Suprapubic skin (tissue), 4 donors: ENCODE measurements around the gene TAL2. TPM values are rescaled to one million over a fixed set of nuclear protein-coding genes. Genes with fewer than 3 reads are reported as not detected.

Experiments used
- DNase-seq, 2 donors: peaks; one replicate each; pipeline ENCODE4 v3.0.0-alpha.2; 2019; ENCODE audit warnings: low spot score in 2 of 2
- H3K27ac ChIP-seq: fragments of 200-600 bp; sonication (generic); one replicate; pipeline ENCODE4 v1.5.1; 2019
- H3K27me3 ChIP-seq: fragments of 200-600 bp; sonication (generic); one replicate; pipeline ENCODE4 v1.5.1; 2019
- H3K36me3 ChIP-seq: fragments of 200-600 bp; sonication (generic); one replicate; pipeline ENCODE4 v1.5.1; 2019
- H3K4me1 ChIP-seq: fragments of 200-600 bp; sonication (generic); one replicate; pipeline ENCODE4 v1.5.1; 2019
- H3K4me3 ChIP-seq: fragments of 200-600 bp; sonication (generic); one replicate; pipeline ENCODE4 v1.5.1; 2019; ENCODE audit warnings: mild to moderate bottlenecking
- H3K9me3 ChIP-seq: fragments of 200-600 bp; sonication (generic); one replicate; pipeline ENCODE4 v1.5.1; 2019
- CTCF ChIP-seq, 2 donors: fragments of 200-600 bp in 1 of 2; fragments of 450-650 bp in 1 of 2; sonication (generic) in 1 of 2; IDR thresholded peaks; one replicate each; pipeline ENCODE4 v1.5.1; 2016 to 2019; ENCODE audit warnings: antibody characterized with exemption in 2 of 2, mild to moderate bottlenecking in 1 of 2, moderate library complexity in 1 of 2
- EP300 ChIP-seq: sonication (generic); formaldehyde crosslinking; IDR thresholded peaks from one replicate; pipeline ENCODE4 v1.6.1; 2017; ENCODE audit warnings: antibody characterized with exemption
- POLR2A ChIP-seq, 2 donors: fragments of 450-650 bp; IDR thresholded peaks; one replicate each; pipeline ENCODE4 v1.6.1; 2017; ENCODE audit warnings: antibody characterized with exemption in 2 of 2, mild to moderate bottlenecking in 2 of 2, moderate library complexity in 2 of 2
- POLR2AphosphoS5 ChIP-seq, 3 donors: sonication (generic); formaldehyde crosslinking; IDR thresholded peaks; one replicate each; pipeline ENCODE4 v1.6.1; 2017; ENCODE audit warnings: antibody characterized with exemption in 3 of 3
- WGBS: methylation state at CpG from one replicate; pipeline ENCODE4 v1.1.5; 2018; 5-methylcytosine and 5-hydroxymethylcytosine counted together
- total RNA-seq, 4 donors: library from RNA; depleted of rRNA; stranded (reverse); fragments of >200 nt; gene quantifications; one replicate each; pipeline ENCODE4 v1.1.0, GENCODE V29; 2016

The TAL2 gene
- total RNA-seq, 4 donors from 2014 or later, result not detected

DNA sequence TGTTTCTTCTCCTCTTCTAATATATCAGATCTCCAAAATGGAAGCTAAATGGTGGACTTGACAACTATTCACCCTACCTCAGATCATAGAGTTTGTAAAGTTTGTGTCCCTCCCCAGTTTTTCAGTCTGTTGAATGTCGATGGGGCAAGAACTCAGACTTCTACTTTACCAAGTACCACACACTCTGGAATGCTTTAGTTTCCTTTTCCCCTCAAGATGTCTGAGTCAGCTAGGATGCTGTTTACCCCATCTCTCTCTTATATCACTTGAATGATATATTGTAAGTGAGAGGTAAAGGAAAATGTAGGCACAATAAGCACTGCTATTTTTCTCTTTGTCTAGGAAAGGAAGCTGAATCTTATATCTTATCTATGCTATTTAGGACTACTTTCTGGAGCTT is 25.9 kb upstream of the TAL2 start:
- TF ChIP-seq EP300 (no peak), CTCF (IDR thresholded peaks at IDR 0.05) (no peak), POLR2AphosphoS5 (IDR thresholded peaks at IDR 0.05) (no peak), POLR2A (IDR thresholded peaks at IDR 0.05) (no peak)
- H3K4me1 ChIP-seq, result no peaks in the 10 kb centered on the region
- no peaks in the 10 kb centered on the region for H3K9me3 ChIP-seq
- no peaks in the 10 kb centered on the region for H3K27me3 ChIP-seq
- WGBS, result 94% methylated on average over 1 of the region's 1 CpG
- H3K36me3 ChIP-seq, result peaks cover 32% of the 10 kb centered on the region
- H3K4me3 ChIP-seq, result no peak overlapping the region
- no peak for DNase-seq
- H3K27ac ChIP-seq, result no peak overlapping the region

GRCh38 chr9:105637787-105638395 is 24.4 kb upstream of the TAL2 start:
- no peak for DNase-seq
- 95% methylated on average over 4 of the region's 4 CpGs for WGBS
- Histone ChIP-seq H3K27ac (no peak overlapping the region), H3K27me3 (no peaks in the 10 kb centered on the region), H3K36me3 (peaks cover 32% of the 10 kb centered on the region), H3K9me3 (no peaks in the 10 kb centered on the region), H3K4me1 (no peaks in the 10 kb centered on the region), H3K4me3 (no peak overlapping the region)
- TF ChIP-seq POLR2AphosphoS5 (IDR thresholded peaks at IDR 0.05) (no peak), CTCF (IDR thresholded peaks at IDR 0.05) (peak in 1 of 2 donors; percentile 9)

DNA sequence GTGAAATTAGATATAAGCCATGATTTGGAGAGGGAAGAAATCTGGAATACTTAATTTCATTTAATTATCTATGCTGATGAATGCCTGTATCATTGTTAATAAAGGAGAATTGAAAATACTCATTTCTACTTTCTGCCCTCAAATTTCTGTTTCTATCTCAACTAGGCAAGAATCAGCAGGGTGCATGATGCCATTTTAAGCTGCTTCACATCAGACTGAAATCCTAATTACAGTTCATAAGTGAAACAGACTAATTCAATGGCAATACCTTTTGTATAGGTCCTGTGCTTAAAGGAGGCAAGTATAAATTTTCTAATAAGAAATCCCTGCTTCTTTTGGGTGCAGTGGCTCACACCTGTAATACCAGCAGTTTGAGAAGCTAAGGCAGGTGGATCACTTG is 22.3 kb upstream of the TAL2 start:
- Histone ChIP-seq H3K9me3 (no peaks in the 10 kb centered on the region), H3K27ac (no peak overlapping the region), H3K36me3 (peaks cover 26% of the 10 kb centered on the region), H3K4me3 (no peak overlapping the region), H3K27me3 (no peaks in the 10 kb centered on the region), H3K4me1 (no peaks in the 10 kb centered on the region)
- no peak for TF ChIP-seq CTCF (IDR thresholded peaks at IDR 0.05)
- TF ChIP-seq EP300, result no peak
- no peak for TF ChIP-seq POLR2A (IDR thresholded peaks at IDR 0.05)
- TF ChIP-seq POLR2AphosphoS5 (IDR thresholded peaks at IDR 0.05), result no peak
- no peak for DNase-seq

GRCh38 chr9:105643795-105644194 is 18.5 kb upstream of the TAL2 start:
- Histone ChIP-seq H3K27ac (no peak overlapping the region), H3K4me3 (no peak overlapping the region), H3K36me3 (peaks cover 6% of the 10 kb centered on the region), H3K27me3 (no peaks in the 10 kb centered on the region), H3K9me3 (no peaks in the 10 kb centered on the region), H3K4me1 (no peaks in the 10 kb centered on the region)
- no peak for TF ChIP-seq CTCF (IDR thresholded peaks at IDR 0.05)
- no peak for TF ChIP-seq EP300
- TF ChIP-seq POLR2A (IDR thresholded peaks at IDR 0.05), result no peak
- TF ChIP-seq POLR2AphosphoS5 (IDR thresholded peaks at IDR 0.05), result no peak
- no peak for DNase-seq

GRCh38 chr9:105646879-105647594 is 15.2 kb upstream of the TAL2 start:
- no peaks in the 10 kb centered on the region for H3K4me1 ChIP-seq
- H3K4me3 ChIP-seq, result no peak overlapping the region
- H3K9me3 ChIP-seq, result no peaks in the 10 kb centered on the region
- H3K27ac ChIP-seq, result no peak overlapping the region
- TF ChIP-seq CTCF (IDR thresholded peaks at IDR 0.05) (no peak), EP300 (no peak), POLR2A (IDR thresholded peaks at IDR 0.05) (no peak), POLR2AphosphoS5 (IDR thresholded peaks at IDR 0.05) (no peak)
- 92% methylated on average over 7 of the region's 7 CpGs for WGBS
- DNase-seq, result no peak
- H3K36me3 ChIP-seq, result no peaks in the 10 kb centered on the region
- no peaks in the 10 kb centered on the region for H3K27me3 ChIP-seq
